ENCODE data around the gene CSPG5. TPM values are rescaled to one million over a fixed set of nuclear protein-coding genes. Genes with fewer than 3 reads are reported as not detected.
A peak's percentile ranks its signal among the peaks of the same experiment; 100 is the strongest.

Gene CSPG5
- total RNA-seq, 1 donor from 2014 or later = 1.4 TPM

- no peak overlapping the region for H3K4me3 Mint-ChIP-seq
- H3K27me3 Mint-ChIP-seq (ENCODE audit: insufficient read depth) = no peaks in the 10 kb centered on the region
- peaks cover 11% of the 10 kb centered on the region for H3K4me1 Mint-ChIP-seq (ENCODE audit: low read depth)
- no peaks in the 10 kb centered on the region for H3K36me3 Mint-ChIP-seq (ENCODE audit: low read depth)
- intact Hi-C loops (cut with micrococcal nuclease) = loop anchor here (1.0 to 10.0 kb wide), 8 partner anchors 9 to 629 kb away; partner anchors contain the start of genes CSPG5, DHX30 and ELP6
- H3K9me3 Mint-ChIP-seq = no peaks in the 10 kb centered on the region
- peak; percentile 71 for DNase-seq (ENCODE audit: low spot score)
- H3K27ac Mint-ChIP-seq = peak overlapping the region; percentile 55
Measured at GRCh38 chr3:47522082-47522987, 56.3 kb downstream of the CSPG5 start.

- intact Hi-C loops (cut with micrococcal nuclease) = loop anchor here (10.0 kb wide), 2 partner anchors 114 to 154 kb away; no protein-coding TSS in a partner anchor
- Mint-ChIP-seq H3K4me3 (no peak overlapping the region), H3K36me3 (ENCODE audit: low read depth) (no peaks in the 10 kb centered on the region), H3K27me3 (ENCODE audit: insufficient read depth) (no peaks in the 10 kb centered on the region), H3K27ac (no peak overlapping the region), H3K4me1 (ENCODE audit: low read depth) (peaks cover 11% of the 10 kb centered on the region), H3K9me3 (no peaks in the 10 kb centered on the region)
- no peak for DNase-seq (ENCODE audit: low spot score)
Measured at GRCh38 chr3:47520756-47521155, 57.9 kb downstream of the CSPG5 start.

- H3K36me3 Mint-ChIP-seq (ENCODE audit: low read depth) = no peaks in the 10 kb centered on the region
- H3K27me3 Mint-ChIP-seq (ENCODE audit: insufficient read depth) = no peaks in the 10 kb centered on the region
- H3K27ac Mint-ChIP-seq = no peak overlapping the region
- H3K9me3 Mint-ChIP-seq = no peaks in the 10 kb centered on the region
- DNase-seq (ENCODE audit: low spot score) = no peak
- H3K4me3 Mint-ChIP-seq = no peak overlapping the region
- peaks cover 9% of the 10 kb centered on the region for H3K4me1 Mint-ChIP-seq (ENCODE audit: low read depth)
- intact Hi-C loops (cut with micrococcal nuclease) = no loop called here
Measured at GRCh38 chr3:47517937-47518336, 60.7 kb downstream of the CSPG5 start.

GRCh38 chr3:47515864-47516319 lies 62.8 kb downstream of the CSPG5 start:
- Mint-ChIP-seq H3K36me3 (ENCODE audit: low read depth) (peaks cover 4% of the 10 kb centered on the region), H3K4me3 (peak overlapping the region; percentile 27), H3K27me3 (ENCODE audit: insufficient read depth) (no peaks in the 10 kb centered on the region), H3K27ac (no peak overlapping the region), H3K9me3 (no peaks in the 10 kb centered on the region), H3K4me1 (ENCODE audit: low read depth) (peaks cover 13% of the 10 kb centered on the region)
- intact Hi-C loops (cut with micrococcal nuclease) = no loop called here
- DNase-seq (ENCODE audit: low spot score) = no peak

- peak overlapping the region; percentile 75 for H3K27ac Mint-ChIP-seq
- no peaks in the 10 kb centered on the region for H3K27me3 Mint-ChIP-seq (ENCODE audit: insufficient read depth)
- H3K36me3 Mint-ChIP-seq (ENCODE audit: low read depth) = peaks cover 8% of the 10 kb centered on the region
- DNase-seq (ENCODE audit: low spot score) = no peak
- peak overlapping the region; percentile 78 for H3K4me3 Mint-ChIP-seq
- intact Hi-C loops (cut with micrococcal nuclease) = no loop called here
- peaks cover 18% of the 10 kb centered on the region for H3K4me1 Mint-ChIP-seq (ENCODE audit: low read depth)
- H3K9me3 Mint-ChIP-seq = no peaks in the 10 kb centered on the region
Measured at GRCh38 chr3:47515100-47515499, 63.6 kb downstream of the CSPG5 start.

- peak within 1 kb of the TSS; percentile 98 for H3K27ac Mint-ChIP-seq
- peak within 1 kb of the TSS; percentile 97 for H3K4me3 Mint-ChIP-seq
- no peaks in the 10 kb centered on the region for H3K9me3 Mint-ChIP-seq
- no peaks in the 10 kb centered on the region for H3K27me3 Mint-ChIP-seq (ENCODE audit: insufficient read depth)
- DNase-seq (ENCODE audit: low spot score) = peak; percentile 95
- H3K36me3 Mint-ChIP-seq (ENCODE audit: low read depth) = peaks cover 12% of the 10 kb centered on the region
- intact Hi-C loops (cut with micrococcal nuclease) = loop anchor here (1.0 to 5.0 kb wide), 10 partner anchors 9 to 727 kb away; partner anchors contain the start of genes CDC25A, DHX30, KIF9 and KLHL18
- peaks cover 18% of the 10 kb centered on the region for H3K4me1 Mint-ChIP-seq (ENCODE audit: low read depth)
Measured at GRCh38 chr3:47513125-47513929, 65.3 kb downstream of the CSPG5 start, which contains the start of gene ELP6. ELP6 (minus strand) TSS chr3:47513712; CDS start chr3:47513590, 122 bp downstream.

- intact Hi-C loops (cut with micrococcal nuclease) = loop anchor here (1.0 to 5.0 kb wide), 10 partner anchors 10 to 728 kb away; partner anchors contain the start of genes CDC25A, DHX30, KIF9 and KLHL18
Measured at GRCh38 chr3:47512416-47513124, 66.1 kb downstream of the CSPG5 start.

More at GRCh38 chr3:47512416-47513124, 66.1 kb downstream of the CSPG5 start:
- DNase-seq (ENCODE audit: low spot score) = no peak
- Mint-ChIP-seq H3K27me3 (ENCODE audit: insufficient read depth) (no peaks in the 10 kb centered on the region), H3K36me3 (ENCODE audit: low read depth) (peaks cover 15% of the 10 kb centered on the region), H3K4me3 (peak overlapping the region; percentile 97), H3K9me3 (no peaks in the 10 kb centered on the region), H3K4me1 (ENCODE audit: low read depth) (peaks cover 18% of the 10 kb centered on the region), H3K27ac (peak overlapping the region; percentile 98)

Other genes starting within 250 kb of the CSPG5 start
- gene PTPN23, start 197.8 kb downstream of the CSPG5 start, total RNA-seq = 33.7 and 35.1 TPM in 2 replicates
- gene SCAP, start 102.9 kb downstream of the CSPG5 start, total RNA-seq = 86.3 and 91.2 TPM in 2 replicates
- gene ELP6, start 65.2 kb downstream of the CSPG5 start, total RNA-seq = 44.7 and 47.9 TPM in 2 replicates
- gene SMARCC1, start 203.0 kb upstream of the CSPG5 start, total RNA-seq = 136 and 148 TPM in 2 replicates
- gene DHX30, start 224.3 kb upstream of the CSPG5 start, total RNA-seq = 149 and 154 TPM in 2 replicates